WTC11 (cell line): ENCODE measurements around the gene HMGCS2. TPM values are rescaled to one million over a fixed set of nuclear protein-coding genes. Genes with fewer than 3 reads are reported as not detected.

Experiments used
- ATAC-seq: fragments of 200-7000 bp; cut with Tn5 transposase; 2 replicates; pipeline ENCODE4 v1.10.0; 2021; ENCODE audit warnings: mild to moderate bottlenecking, moderate library complexity
- CTCF ChIA-PET: fragments of 300-600 bp; sonication (Branson Sonifier 250); formaldehyde crosslinking; loops from one replicate; lab custom pipeline; 2021; ENCODE audit warnings: antibody characterized with exemption; lab: Charles Lee
- POLR2A ChIA-PET: fragments of 350-600 bp; sonication (Branson Sonifier 250); formaldehyde crosslinking; loops from one replicate; lab custom pipeline; 2021; ENCODE audit warnings: antibody characterized with exemption; lab: Charles Lee
- DNase-seq: peaks from one replicate; pipeline ENCODE4 v3.0.0; 2021; ENCODE audit warnings: low spot score
- H3K27ac Mint-ChIP-seq: 2 replicates; pipeline ENCODE4 v1.8.0; 2021; ENCODE audit warnings: mixed read lengths
- H3K27me3 Mint-ChIP-seq: 2 replicates; pipeline ENCODE4 v1.8.0; 2021; ENCODE audit warnings: low read depth, mild to moderate bottlenecking, moderate library complexity, mixed read lengths
- H3K36me3 Mint-ChIP-seq: 2 replicates; pipeline ENCODE4 v1.8.0; 2021; ENCODE audit warnings: mixed read lengths
- H3K4me1 Mint-ChIP-seq: 2 replicates; pipeline ENCODE4 v1.8.0; 2022; ENCODE audit warnings: mixed read lengths
- H3K4me3 Mint-ChIP-seq: 2 replicates; pipeline ENCODE4 v1.8.0; 2021; ENCODE audit warnings: mild to moderate bottlenecking, moderate library complexity, mixed read lengths
- H3K9me3 Mint-ChIP-seq: 2 replicates; pipeline ENCODE4 v1.8.0; 2021; ENCODE audit warnings: mixed read lengths
- ATF3 ChIP-seq: sonication (generic); formaldehyde crosslinking; conservative IDR thresholded peaks from 2 replicates; pipeline ENCODE4 v1.8.1; 2022; ENCODE audit warnings: mild to moderate bottlenecking, missing genetic modification reagents
- CDX4 ChIP-seq: fragments of 250-450 bp; sonication (Bioruptor Pico); IDR thresholded peaks from 2 replicates; pipeline ENCODE4 v1.9.0; 2021; ENCODE audit warnings: moderate library complexity, mild to moderate bottlenecking, inconsistent platforms, borderline replicate concordance
- CREB1 ChIP-seq: sonication (generic); formaldehyde crosslinking; IDR thresholded peaks from 2 replicates; pipeline ENCODE4 v1.8.0; 2023; ENCODE audit warnings: mild to moderate bottlenecking, missing genetic modification reagents
- CREM ChIP-seq: sonication (generic); formaldehyde crosslinking; IDR thresholded peaks from 2 replicates; pipeline ENCODE4 v1.8.1; 2022; ENCODE audit warnings: mild to moderate bottlenecking, missing genetic modification reagents, moderate library complexity
- ELF4 ChIP-seq: sonication (generic); formaldehyde crosslinking; IDR thresholded peaks from 2 replicates; pipeline ENCODE4 v1.8.1; 2022; ENCODE audit warnings: low read depth, mild to moderate bottlenecking, moderate library complexity, missing genetic modification reagents
- ETV6 ChIP-seq: sonication (generic); formaldehyde crosslinking; IDR thresholded peaks from 2 replicates; pipeline ENCODE4 v1.8.1; 2022; ENCODE audit warnings: mild to moderate bottlenecking, missing genetic modification reagents
- FOXP1 ChIP-seq: sonication (generic); formaldehyde crosslinking; IDR thresholded peaks from 2 replicates; pipeline ENCODE4 v1.8.0; 2022; ENCODE audit warnings: missing genetic modification reagents, mild to moderate bottlenecking, moderate library complexity, borderline replicate concordance
- GABPB1 ChIP-seq: sonication (generic); formaldehyde crosslinking; IDR thresholded peaks from 2 replicates; pipeline ENCODE4 v1.8.1; 2023; ENCODE audit warnings: mild to moderate bottlenecking, missing genetic modification reagents
- IRF2 ChIP-seq: sonication (generic); formaldehyde crosslinking; IDR thresholded peaks from 2 replicates; pipeline ENCODE4 v1.8.0; 2022; ENCODE audit warnings: low read depth, missing genetic modification reagents, borderline replicate concordance
- JAZF1 ChIP-seq: fragments of 250-450 bp; sonication (Bioruptor Pico); IDR thresholded peaks from 2 replicates; pipeline ENCODE4 v1.9.0; 2021; ENCODE audit warnings: moderate library complexity, mild to moderate bottlenecking, inconsistent platforms
- KAT7 ChIP-seq: sonication (generic); formaldehyde crosslinking; IDR thresholded peaks from 2 replicates; pipeline ENCODE4 v1.8.1; 2023; ENCODE audit warnings: missing genetic modification reagents, mild to moderate bottlenecking, borderline replicate concordance
- MAX ChIP-seq: sonication (generic); formaldehyde crosslinking; IDR thresholded peaks from 2 replicates; pipeline ENCODE4 v1.8.0; 2022; ENCODE audit warnings: mild to moderate bottlenecking, missing genetic modification reagents
- NFATC4 ChIP-seq: fragments of 250-450 bp; sonication (Bioruptor Pico); IDR thresholded peaks from 2 replicates; pipeline ENCODE4 v1.9.0; 2021; ENCODE audit warnings: mild to moderate bottlenecking
- NFE2L1 ChIP-seq: sonication (generic); formaldehyde crosslinking; IDR thresholded peaks from 2 replicates; pipeline ENCODE4 v1.8.1; 2023; ENCODE audit warnings: missing genetic modification reagents
- NFYB ChIP-seq: sonication (generic); formaldehyde crosslinking; conservative IDR thresholded peaks from 2 replicates; pipeline ENCODE4 v1.8.0; 2022; ENCODE audit warnings: low read depth, missing genetic modification reagents
- PRRX2 ChIP-seq: fragments of 250-450 bp; sonication (Bioruptor Pico); IDR thresholded peaks from 2 replicates; pipeline ENCODE4 v1.8.0; 2021; ENCODE audit warnings: mild to moderate bottlenecking
- RELA ChIP-seq: sonication (generic); formaldehyde crosslinking; IDR thresholded peaks from 2 replicates; pipeline ENCODE4 v1.8.1; 2022; ENCODE audit warnings: missing genetic modification reagents, mild to moderate bottlenecking, borderline replicate concordance
- SOX15 ChIP-seq: fragments of 250-450 bp; sonication (Bioruptor Pico); IDR thresholded peaks from 2 replicates; pipeline ENCODE4 v1.9.0; 2021; ENCODE audit warnings: mild to moderate bottlenecking
- TCF7 ChIP-seq: sonication (generic); formaldehyde crosslinking; IDR thresholded peaks from 2 replicates; pipeline ENCODE4 v1.8.0; 2022; ENCODE audit warnings: mild to moderate bottlenecking, low read depth, missing genetic modification reagents, moderate library complexity
- TP53 ChIP-seq: sonication (generic); formaldehyde crosslinking; IDR thresholded peaks from 2 replicates; pipeline ENCODE4 v1.8.1; 2023; ENCODE audit warnings: mild to moderate bottlenecking, missing genetic modification reagents
- ZBTB21 ChIP-seq: sonication (generic); formaldehyde crosslinking; IDR thresholded peaks from 2 replicates; pipeline ENCODE4 v1.8.1; 2023; ENCODE audit warnings: mild to moderate bottlenecking, missing genetic modification reagents, borderline replicate concordance
- ZNF138 ChIP-seq: sonication (generic); formaldehyde crosslinking; conservative IDR thresholded peaks from 2 replicates; pipeline ENCODE4 v1.8.1; 2022; ENCODE audit warnings: mild to moderate bottlenecking, moderate library complexity, missing genetic modification reagents
- ZNF232 ChIP-seq: sonication (generic); formaldehyde crosslinking; IDR thresholded peaks from 2 replicates; pipeline ENCODE4 v1.8.0; 2022; ENCODE audit warnings: mild to moderate bottlenecking, missing genetic modification reagents
- ZNF263 ChIP-seq: sonication (generic); formaldehyde crosslinking; IDR thresholded peaks from 2 replicates; pipeline ENCODE4 v1.8.1; 2022; ENCODE audit warnings: low read depth, mild to moderate bottlenecking, moderate library complexity, missing genetic modification reagents
- ZNF416 ChIP-seq: fragments of 250-450 bp; sonication (Bioruptor Pico); IDR thresholded peaks from 2 replicates; pipeline ENCODE4 v1.9.0; 2021; ENCODE audit warnings: mild to moderate bottlenecking, inconsistent platforms
- ZNF671 ChIP-seq: fragments of 250-450 bp; sonication (Bioruptor Pico); IDR thresholded peaks from 2 replicates; pipeline ENCODE4 v1.8.0; 2021; ENCODE audit warnings: mild to moderate bottlenecking
- total RNA-seq: library from RNA; stranded (reverse); gene quantifications from 3 replicates; pipeline ENCODE4 v1.2.3, GENCODE V29; 2021
- TF ChIP-seq, protein P1 (sequence below): sonication (generic); formaldehyde crosslinking; IDR thresholded peaks from 2 replicates; pipeline ENCODE4 v1.8.0; 2022; ENCODE audit warnings: mild to moderate bottlenecking, missing genetic modification reagents
- TF ChIP-seq, protein P2 (sequence below): sonication (generic); formaldehyde crosslinking; IDR thresholded peaks from 2 replicates; pipeline ENCODE4 v1.8.1; 2023; ENCODE audit warnings: mild to moderate bottlenecking, missing genetic modification reagents, moderate library complexity
- TF ChIP-seq, protein P3 (sequence below): sonication (generic); formaldehyde crosslinking; IDR thresholded peaks from 2 replicates; pipeline ENCODE4 v1.8.1; 2022; ENCODE audit warnings: mild to moderate bottlenecking, moderate library complexity, missing genetic modification reagents

The HMGCS2 gene
- total RNA-seq, 1 experiment from 2014 or later = 0.24 TPM

GRCh38 chr1:119815361-119815760 lies 46.7 kb upstream of the HMGCS2 start:
- no peak overlapping the region for H3K4me3 Mint-ChIP-seq
- TF ChIP-seq, protein P1, sequence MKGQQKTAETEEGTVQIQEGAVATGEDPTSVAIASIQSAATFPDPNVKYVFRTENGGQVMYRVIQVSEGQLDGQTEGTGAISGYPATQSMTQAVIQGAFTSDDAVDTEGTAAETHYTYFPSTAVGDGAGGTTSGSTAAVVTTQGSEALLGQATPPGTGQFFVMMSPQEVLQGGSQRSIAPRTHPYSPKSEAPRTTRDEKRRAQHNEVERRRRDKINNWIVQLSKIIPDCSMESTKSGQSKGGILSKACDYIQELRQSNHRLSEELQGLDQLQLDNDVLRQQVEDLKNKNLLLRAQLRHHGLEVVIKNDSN = no peak
- TF ChIP-seq ZNF232 (CRISPR knock-in tag) (no peak), ZNF138 (no peak), ATF3 (CRISPR knock-in tag) (no peak), ZBTB21 (CRISPR knock-in tag) (no peak), RELA (CRISPR knock-in tag) (no peak)
- TF ChIP-seq, all 79 proteins: peak for 0
- Mint-ChIP-seq H3K27me3 (no peaks in the 10 kb centered on the region; the same call in 1 of the 2 replicates), H3K27ac (no peak overlapping the region), H3K4me1 (no peaks in the 10 kb centered on the region), H3K36me3 (no peaks in the 10 kb centered on the region), H3K9me3 (no peaks in the 10 kb centered on the region)
- no peak for DNase-seq
- ChIA-PET CTCF (interaction anchor here (1.1 to 1.4 kb wide), 3 partner anchors 11 to 168 kb away, joined by 3 to 9 read pairs (median 5); partner anchors contain the start of gene ZNF697), POLR2A (no interaction called here)
- no peak for ATAC-seq

GRCh38 chr1:119814288-119814687 lies 45.6 kb upstream of the HMGCS2 start:
- ChIA-PET CTCF (no interaction called here), POLR2A (no interaction called here)
- DNase-seq (no peak), ATAC-seq (no peak)
- Mint-ChIP-seq H3K4me1 (0 out of 2 replicates have a peak, but pooled peaks cover under 1% of the 10 kb centered on the region), H3K36me3 (no peaks in the 10 kb centered on the region), H3K27ac (no peak overlapping the region), H3K4me3 (no peak overlapping the region), H3K9me3 (no peaks in the 10 kb centered on the region), H3K27me3 (no peaks in the 10 kb centered on the region; the same call in 1 of the 2 replicates)
- no peak for TF ChIP-seq ZNF138
- no peak for TF ChIP-seq ZNF263 (CRISPR knock-in tag)
- no peak for TF ChIP-seq IRF2
- no peak for TF ChIP-seq CREM
- TF ChIP-seq PRRX2 (CRISPR knock-in tag) = no peak
- no peak for TF ChIP-seq KAT7 (CRISPR knock-in tag)
- no peak for TF ChIP-seq CDX4
- TF ChIP-seq TCF7 (CRISPR knock-in tag) = no peak
- TF ChIP-seq ELF4 (CRISPR knock-in tag) = no peak
- no peak for TF ChIP-seq FOXP1 (CRISPR knock-in tag)
- TF ChIP-seq ETV6 = no peak
- no peak for TF ChIP-seq MAX (CRISPR knock-in tag)
- no peak for TF ChIP-seq NFYB (CRISPR knock-in tag)
- TF ChIP-seq ZNF671 (CRISPR knock-in tag) = no peak
- TF ChIP-seq CREB1 = no peak
- no peak for TF ChIP-seq RELA (CRISPR knock-in tag)
- no peak for TF ChIP-seq GABPB1 (CRISPR knock-in tag)
- TF ChIP-seq, protein P2, sequence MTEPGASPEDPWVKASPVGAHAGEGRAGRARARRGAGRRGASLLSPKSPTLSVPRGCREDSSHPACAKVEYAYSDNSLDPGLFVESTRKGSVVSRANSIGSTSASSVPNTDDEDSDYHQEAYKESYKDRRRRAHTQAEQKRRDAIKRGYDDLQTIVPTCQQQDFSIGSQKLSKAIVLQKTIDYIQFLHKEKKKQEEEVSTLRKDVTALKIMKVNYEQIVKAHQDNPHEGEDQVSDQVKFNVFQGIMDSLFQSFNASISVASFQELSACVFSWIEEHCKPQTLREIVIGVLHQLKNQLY (CRISPR knock-in tag) = no peak

DNA sequence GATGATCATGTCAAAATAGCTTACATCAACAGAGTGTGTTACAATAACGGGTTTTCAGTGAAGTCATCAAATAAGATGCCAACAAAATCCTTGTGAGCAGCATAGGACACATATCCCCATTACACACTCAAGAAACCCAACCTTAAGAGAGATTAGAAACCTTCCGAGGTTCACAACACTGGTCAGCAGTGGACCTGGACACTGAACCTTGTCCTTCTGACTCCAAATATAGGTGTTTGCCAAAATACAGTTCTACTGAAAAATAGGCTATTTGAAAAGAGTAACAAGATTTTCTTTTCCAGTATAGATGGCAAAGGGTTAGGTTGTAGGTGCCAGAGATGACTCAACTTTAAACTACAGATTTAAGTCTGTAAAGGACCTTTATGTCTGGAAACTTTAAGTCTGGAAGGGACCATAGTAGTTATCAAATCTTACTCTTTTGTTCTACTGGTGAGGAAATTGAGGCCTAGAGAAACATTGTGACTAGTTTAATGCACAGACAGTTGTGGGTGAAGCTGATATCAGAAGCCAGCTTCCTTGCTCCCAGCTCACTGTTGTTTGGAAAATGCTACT lies 43.4 kb upstream of the HMGCS2 start:
- no peak overlapping the region for H3K27ac Mint-ChIP-seq
- H3K9me3 Mint-ChIP-seq = no peaks in the 10 kb centered on the region
- DNase-seq = no peak
- TF ChIP-seq, protein P3, sequence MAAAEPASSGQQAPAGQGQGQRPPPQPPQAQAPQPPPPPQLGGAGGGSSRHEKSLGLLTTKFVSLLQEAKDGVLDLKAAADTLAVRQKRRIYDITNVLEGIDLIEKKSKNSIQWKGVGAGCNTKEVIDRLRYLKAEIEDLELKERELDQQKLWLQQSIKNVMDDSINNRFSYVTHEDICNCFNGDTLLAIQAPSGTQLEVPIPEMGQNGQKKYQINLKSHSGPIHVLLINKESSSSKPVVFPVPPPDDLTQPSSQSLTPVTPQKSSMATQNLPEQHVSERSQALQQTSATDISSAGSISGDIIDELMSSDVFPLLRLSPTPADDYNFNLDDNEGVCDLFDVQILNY (CRISPR knock-in tag) = no peak
- TF ChIP-seq FOXP1 (CRISPR knock-in tag) (no peak), NFE2L1 (no peak), JAZF1 (CRISPR knock-in tag) (no peak), TP53 (CRISPR knock-in tag) (no peak), SOX15 (CRISPR knock-in tag) (no peak), ZNF416 (no peak), NFATC4 (CRISPR knock-in tag) (no peak)
- TF ChIP-seq, protein P1 = no peak

More for the DNA sequence above, 43.4 kb upstream of the HMGCS2 start:
- ATAC-seq = no peak
- POLR2A ChIA-PET = no interaction called here
- Mint-ChIP-seq H3K36me3 (no peaks in the 10 kb centered on the region), H3K4me1 (0 out of 2 replicates have a peak, but pooled peaks cover 3% of the 10 kb centered on the region), H3K27me3 (no peaks in the 10 kb centered on the region; the same call in 1 of the 2 replicates), H3K4me3 (no peak overlapping the region)
- CTCF ChIA-PET = interaction anchor here (0.8 to 1.5 kb wide), 2 partner anchors 59 to 69 kb away, joined by 3 to 4 read pairs; no protein-coding TSS in a partner anchor
